Measurements from ENCODE around the gene FBXL7.

The FBXL7 gene

DNA sequence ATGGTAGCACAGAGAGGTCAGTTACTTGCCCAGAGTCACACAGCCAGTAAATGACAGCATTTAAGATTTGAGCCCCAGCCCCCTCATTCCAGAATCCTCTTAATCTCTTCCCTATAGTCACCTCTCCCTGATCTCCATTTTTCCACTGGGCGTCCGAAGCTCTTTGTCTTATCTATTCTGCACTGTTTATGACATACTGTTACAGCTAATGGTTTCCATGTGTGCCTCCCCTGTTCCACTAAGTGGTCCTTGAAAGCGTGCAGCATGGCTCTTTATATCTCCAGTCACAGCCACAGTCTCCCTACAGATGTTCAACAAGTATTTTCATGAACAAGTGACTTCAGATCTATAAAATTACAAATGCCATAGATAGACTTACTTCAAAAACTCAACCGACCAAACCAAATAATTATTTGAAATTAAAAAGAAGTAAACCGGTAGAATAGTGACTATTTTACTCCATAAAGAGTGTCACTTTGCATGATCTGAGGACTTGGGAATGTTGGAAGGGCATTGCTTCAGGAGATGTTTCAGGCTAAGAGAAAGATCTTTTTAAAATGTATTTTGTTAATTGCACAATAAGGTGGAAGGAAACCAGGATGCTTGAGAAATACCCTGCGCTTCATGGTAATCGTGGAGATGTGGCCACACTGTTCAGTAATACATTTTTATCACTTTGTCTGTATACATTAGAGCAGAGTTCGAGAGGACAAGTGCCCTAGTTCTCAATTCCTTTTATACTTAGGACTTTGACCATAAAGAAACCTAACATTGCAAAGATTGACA is 237.2 kb downstream of the FBXL7 start:
- FAIRE-seq = peak; percentile 33

DNA sequence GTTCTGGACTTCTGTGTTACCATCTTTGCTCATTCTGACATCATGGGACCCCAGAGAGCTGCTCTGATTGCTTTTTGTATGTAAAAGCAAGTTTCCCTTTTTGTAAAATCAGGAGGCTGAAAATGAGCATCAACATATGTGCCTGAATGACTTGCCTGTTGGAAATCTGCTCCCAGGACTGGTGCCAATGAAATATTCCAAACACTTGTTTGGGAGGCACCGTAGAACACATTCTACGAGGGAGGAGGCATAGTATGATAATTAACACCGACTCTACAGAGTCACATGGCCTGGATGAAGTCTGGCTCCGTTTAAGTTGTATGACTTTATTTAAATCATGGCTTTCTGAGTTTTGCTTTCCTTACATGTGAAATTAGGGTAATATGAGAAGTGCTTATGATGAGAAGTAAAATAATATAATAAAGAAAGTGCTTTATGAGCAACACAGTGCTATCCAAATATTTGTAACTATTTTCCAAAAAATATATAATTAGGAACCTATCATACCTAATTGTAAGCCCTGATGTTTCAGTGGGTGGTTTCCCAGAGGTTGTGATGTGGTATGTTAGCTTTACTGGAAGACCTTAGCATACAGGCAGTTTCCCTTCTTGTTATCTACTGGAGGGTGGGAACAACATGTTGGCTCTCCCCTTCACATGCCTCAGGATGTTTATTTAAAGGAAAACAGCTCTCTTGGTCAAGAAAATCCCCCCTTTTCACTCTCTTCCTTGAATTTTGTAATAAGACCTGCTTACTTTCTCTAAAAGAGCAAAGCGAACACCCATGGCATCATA is 238.1 kb downstream of the FBXL7 start:
- TF ChIP-seq POLR2A (IDR thresholded peaks at IDR 0.05; ENCODE audit: low read depth, low read length) = no peak
- no peak for DNase-seq (ENCODE audit: insufficient read length, low spot score)
- FAIRE-seq = no peak

More for the DNA sequence above, 237.2 kb downstream of the FBXL7 start:
- no peak for DNase-seq (ENCODE audit: insufficient read length, low spot score)
- TF ChIP-seq POLR2A (IDR thresholded peaks at IDR 0.05; ENCODE audit: low read depth, low read length) = no peak

DNA sequence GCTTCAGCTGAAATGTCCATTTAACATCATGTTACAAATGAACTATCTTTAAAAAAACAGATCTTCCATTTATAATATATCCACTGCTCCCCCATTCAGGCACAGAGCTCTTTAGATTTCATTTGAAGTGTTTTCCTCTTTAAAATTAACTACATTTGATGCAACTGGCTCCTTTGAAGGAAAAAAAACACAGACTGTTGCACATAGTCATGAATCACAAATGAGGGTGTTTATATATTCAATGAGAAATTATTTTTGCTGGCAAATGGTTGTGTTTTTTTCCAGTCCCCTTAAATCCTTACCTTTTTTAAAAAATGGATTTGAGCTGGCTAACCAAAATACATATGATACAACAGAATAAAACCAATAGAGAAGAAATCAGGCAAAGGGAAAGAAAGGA is 240.4 kb downstream of the FBXL7 start:
- no peak for TF ChIP-seq POLR2A (IDR thresholded peaks at IDR 0.05; ENCODE audit: low read depth, low read length)
- no peak for DNase-seq (ENCODE audit: insufficient read length, low spot score)
- no peak for FAIRE-seq

DNA sequence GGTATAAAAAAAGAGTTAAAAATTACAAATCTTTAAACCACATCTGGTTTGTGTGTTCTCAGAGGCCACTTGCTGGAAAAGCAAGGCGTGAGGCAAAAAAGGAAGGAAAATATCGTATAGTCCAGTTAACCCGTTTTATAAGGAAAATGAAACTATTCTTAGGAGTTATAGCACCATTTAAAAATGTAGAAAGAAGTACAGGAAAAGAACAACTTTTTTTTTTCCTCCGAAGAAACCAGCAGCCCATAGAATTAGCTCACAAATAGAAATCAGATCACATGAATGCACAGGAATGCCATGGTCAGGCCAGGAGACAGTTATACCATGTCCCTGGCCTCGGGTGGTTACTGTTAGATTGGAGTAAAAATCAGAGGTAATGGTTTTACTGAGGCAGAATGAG is 241.6 kb downstream of the FBXL7 start:
- FAIRE-seq (no peak), DNase-seq (ENCODE audit: insufficient read length, low spot score) (no peak)
- TF ChIP-seq POLR2A (IDR thresholded peaks at IDR 0.05; ENCODE audit: low read depth, low read length) = no peak

DNA sequence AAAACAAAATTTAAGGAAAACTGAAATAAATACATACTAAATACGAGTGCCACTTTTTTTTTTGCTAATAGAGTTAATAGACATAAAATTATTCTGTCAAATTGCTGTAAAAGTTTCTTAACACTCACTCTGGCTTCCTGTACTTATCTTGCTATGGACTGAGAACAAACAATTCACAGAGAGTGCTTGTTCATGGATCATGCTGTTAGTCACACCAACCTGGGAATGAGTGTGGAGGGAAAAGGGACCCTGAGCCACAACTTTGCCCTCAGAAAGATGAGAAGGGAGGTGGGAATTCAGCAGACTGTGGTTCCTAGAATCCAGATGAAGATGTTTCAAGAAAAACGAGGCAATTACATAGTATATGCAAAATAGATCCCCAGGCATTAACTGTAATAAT is 246.9 kb downstream of the FBXL7 start:
- no peak for FAIRE-seq
- no peak for TF ChIP-seq POLR2A (IDR thresholded peaks at IDR 0.05; ENCODE audit: low read depth, low read length)
- DNase-seq (ENCODE audit: insufficient read length, low spot score) = no peak

DNA sequence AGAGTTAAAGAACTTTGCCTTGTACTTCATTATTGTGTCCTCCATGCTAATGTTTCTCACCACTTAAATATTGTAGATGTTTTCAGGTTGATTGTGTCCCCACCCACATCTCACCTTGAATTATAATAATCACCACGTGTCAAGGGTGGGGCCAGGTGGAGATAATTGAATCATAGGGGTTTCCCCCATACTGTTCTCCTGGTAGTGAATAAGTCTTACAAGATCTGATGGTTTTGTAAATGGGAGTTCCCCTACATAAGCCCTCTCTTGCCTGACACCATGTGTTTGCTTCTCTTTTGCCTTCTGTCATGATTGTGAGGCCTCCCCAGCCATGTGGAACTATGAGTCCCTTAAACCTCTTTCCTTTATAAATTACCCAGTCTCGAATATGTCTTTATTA is 248.3 kb downstream of the FBXL7 start:
- FAIRE-seq (no peak), DNase-seq (ENCODE audit: insufficient read length, low spot score) (no peak)
- no peak for TF ChIP-seq POLR2A (IDR thresholded peaks at IDR 0.05; ENCODE audit: low read depth, low read length)

DNA sequence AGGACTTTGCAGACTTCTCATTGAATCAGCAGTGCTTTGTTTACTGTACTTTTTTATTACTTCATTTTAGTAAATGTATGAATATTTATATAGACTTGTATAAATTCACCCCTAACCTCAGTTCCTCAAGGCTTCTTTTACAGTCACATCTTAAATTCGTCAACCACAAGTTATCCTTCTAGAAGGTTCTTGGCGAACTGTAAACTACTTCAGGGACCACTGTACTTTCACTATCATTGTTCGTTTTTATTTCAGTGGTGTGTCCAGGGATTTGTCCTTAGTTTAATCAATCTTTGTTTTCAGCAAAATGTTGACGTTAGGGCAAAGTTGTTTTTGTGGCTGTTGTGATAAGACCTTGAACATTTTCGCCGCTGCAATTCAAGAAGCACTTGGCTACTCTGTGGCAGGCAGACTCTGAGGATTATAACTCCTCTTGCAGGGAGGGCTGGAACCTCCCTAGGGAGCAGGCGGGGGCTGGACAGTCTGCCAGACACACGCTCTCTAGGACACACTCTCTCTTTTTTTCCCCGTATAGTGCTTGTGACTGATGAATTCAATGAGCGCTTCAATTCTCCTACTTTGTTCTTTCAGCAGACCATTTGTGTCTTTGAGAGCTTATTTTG is 252.8 kb downstream of the FBXL7 start:
- no peak for TF ChIP-seq POLR2A (IDR thresholded peaks at IDR 0.05; ENCODE audit: low read depth, low read length)
- DNase-seq (ENCODE audit: insufficient read length, low spot score) (no peak), FAIRE-seq (no peak)

DNA sequence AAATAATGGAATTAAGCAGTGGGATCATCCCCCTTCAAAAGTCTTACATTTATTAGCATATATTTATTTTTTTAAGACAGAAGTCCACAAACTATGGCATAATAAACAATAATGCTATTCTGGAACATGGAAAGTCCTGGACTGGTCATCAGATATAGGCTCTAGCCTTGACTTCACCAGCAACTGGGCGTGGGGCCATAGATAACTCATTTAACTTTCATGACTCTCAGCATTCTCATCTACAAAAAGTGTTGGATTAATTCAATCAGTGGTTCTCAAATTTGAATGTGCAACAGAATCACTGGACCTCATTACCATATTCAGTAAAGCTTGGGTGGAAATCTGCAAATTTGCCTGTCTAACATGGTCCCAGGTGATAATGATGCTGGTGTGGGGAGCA is 253.8 kb downstream of the FBXL7 start:
- TF ChIP-seq POLR2A (IDR thresholded peaks at IDR 0.05; ENCODE audit: low read depth, low read length) = no peak
- DNase-seq (ENCODE audit: insufficient read length, low spot score) (no peak), FAIRE-seq (no peak)

DNA sequence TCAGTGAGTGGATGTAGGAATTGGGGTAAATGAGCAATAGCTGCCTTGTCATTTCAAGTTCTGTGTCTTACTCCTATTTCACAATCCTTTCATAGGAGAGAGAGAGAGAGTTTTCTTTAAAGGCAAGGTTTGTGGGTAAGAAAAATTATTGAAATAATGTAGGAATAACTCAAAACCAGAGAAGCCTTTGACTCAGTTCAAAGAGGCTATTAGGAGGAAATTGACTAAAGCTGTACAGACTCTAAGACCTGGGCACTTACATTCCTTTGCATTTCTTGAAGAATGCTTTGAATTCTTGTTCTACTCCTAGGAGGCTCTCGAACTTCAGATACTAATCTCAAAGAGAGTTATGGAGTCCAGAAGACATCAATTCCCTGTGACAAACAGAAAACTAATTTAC is 257.1 kb downstream of the FBXL7 start:
- no peak for TF ChIP-seq POLR2A (IDR thresholded peaks at IDR 0.05; ENCODE audit: low read depth, low read length)
- FAIRE-seq = peak; percentile 33
- no peak for DNase-seq (ENCODE audit: insufficient read length, low spot score)

DNA sequence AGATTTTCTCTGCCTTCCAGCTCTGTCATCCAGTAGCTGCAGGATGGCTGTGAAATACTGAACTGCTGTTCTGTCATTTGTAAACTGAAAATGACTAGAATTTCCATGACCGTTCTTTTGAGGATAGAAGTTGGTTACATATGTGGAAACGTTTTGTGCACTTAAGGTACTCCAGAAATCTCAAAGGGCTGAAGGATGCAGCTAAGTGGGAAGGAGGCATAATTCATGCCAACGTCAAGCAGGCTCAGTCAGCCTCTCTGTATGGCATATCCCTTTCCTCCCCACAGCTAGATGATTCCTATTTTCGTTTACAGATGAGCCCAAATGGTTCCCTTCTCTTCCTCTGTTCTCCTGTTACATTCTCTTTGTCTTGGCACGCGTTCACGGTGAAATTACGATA is 257.6 kb downstream of the FBXL7 start:
- peak; percentile 41 for FAIRE-seq
- no peak for TF ChIP-seq POLR2A (IDR thresholded peaks at IDR 0.05; ENCODE audit: low read depth, low read length)
- DNase-seq (ENCODE audit: insufficient read length, low spot score) = no peak

DNA sequence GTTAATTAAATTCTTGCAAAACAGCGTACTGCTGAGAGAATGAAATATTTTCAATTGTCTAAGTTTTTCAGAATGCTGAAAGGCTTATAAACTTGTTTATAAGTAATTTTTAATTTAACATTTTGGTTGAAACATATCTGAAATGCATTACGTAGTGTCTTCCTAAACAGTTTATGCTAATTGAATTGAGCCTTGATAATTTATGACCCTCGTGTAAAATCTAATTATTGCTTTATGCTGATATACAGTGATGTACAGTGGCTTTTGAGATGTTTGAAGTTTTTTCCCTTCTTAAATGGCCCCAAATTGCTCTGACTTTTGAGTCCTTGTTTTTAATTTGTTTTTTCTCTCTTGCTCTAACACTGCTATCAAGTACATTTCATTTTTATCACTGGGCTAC is 262.7 kb downstream of the FBXL7 start:
- FAIRE-seq = no peak
- TF ChIP-seq POLR2A (IDR thresholded peaks at IDR 0.05; ENCODE audit: low read depth, low read length) = no peak

DNA sequence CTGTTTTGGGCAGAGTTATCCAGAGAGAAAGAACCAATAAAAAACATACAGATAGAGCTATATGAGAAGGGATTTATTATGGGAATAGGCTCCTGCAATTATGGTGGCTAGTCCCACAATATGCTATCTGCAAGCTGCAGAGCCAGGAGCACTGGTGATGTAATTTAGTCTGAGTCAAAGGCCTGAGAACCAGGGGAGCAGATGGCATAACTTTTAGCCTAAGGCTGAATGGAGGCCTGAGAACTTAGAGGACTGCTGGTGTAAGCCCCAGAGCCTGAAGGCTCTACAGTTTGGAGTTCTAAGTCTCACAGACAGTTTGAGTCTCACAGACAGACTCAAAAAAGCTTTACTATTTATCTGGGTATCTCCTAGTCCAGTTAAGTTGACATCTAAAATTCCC is 263.8 kb downstream of the FBXL7 start:
- no peak for DNase-seq (ENCODE audit: insufficient read length, low spot score)
- TF ChIP-seq POLR2A (IDR thresholded peaks at IDR 0.05; ENCODE audit: low read depth, low read length) = no peak
- peak; percentile 80 for FAIRE-seq

More for the DNA sequence above, 262.7 kb downstream of the FBXL7 start:
- DNase-seq (ENCODE audit: insufficient read length, low spot score) = no peak

DNA sequence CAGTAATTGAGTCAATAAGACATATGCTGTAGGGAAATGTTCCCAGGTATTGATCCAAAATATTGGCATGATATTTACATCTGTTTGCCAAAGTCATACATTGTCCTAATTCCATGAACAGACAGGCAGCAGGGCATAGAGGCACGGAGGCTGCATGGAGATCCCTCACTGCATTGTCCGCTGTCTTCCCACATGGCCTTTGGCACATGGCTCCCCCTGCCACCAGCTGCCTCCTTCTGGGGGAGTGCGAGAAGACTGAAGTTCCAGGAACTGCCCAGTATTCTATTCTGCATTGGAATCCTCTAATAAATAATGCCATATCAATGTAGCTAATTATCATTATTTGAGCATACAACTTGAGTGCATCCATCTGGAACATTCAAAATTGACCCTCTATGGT is 269.0 kb downstream of the FBXL7 start:
- DNase-seq (ENCODE audit: insufficient read length, low spot score) (no peak), FAIRE-seq (no peak)
- TF ChIP-seq POLR2A (IDR thresholded peaks at IDR 0.05; ENCODE audit: low read depth, low read length) = no peak

DNA sequence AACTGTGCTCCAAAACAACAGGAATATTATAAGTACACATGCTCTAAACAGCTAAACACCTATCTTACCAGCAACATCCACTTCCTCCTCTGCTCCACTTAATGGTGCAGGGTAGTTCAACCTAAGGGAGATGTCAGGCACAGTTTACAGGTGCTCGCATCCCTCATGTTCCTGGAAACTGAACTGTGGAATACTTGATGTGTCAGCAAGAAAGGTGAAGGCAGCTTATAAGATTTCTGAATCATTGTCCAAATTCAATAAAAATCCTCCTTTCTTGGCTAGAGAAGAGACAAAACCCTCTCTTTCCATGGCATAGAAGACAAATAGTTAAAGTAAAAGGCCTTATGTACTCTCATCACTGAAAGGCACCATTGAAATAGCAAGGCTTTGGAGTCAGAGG is 272.2 kb downstream of the FBXL7 start:
- FAIRE-seq (peak; percentile 20), DNase-seq (ENCODE audit: insufficient read length, low spot score) (no peak)
- TF ChIP-seq POLR2A (IDR thresholded peaks at IDR 0.05; ENCODE audit: low read depth, low read length) = no peak

Data from H54 (cell line).